AG08395 (cell line): Measurements from ENCODE around the gene HAX1.
A peak's percentile ranks its signal among the peaks of the same experiment; 100 is the strongest.
"Not testable (repeated sequence)": the region's sequence is repeated elsewhere in the genome, so short reads cannot be mapped to it uniquely, and the experiment has no call there.

ENCODE experiments used
- DNase-seq: peaks from one replicate; pipeline ENCODE4 v3.0.0; 2012; ENCODE audit warnings: mixed read lengths, low spot score

The HAX1 gene

GRCh38 chr1:154272217-154272998 lies at the start of gene HAX1:
Gene HAX1, plus strand, starts transcription at chr1:154272629. Its CDS starts 95 bp downstream, at chr1:154272724.
- DNase-seq = peak; percentile 97

- DNase-seq = no peak
These were observed 49.5 kb upstream of the HAX1 start for GRCh38 chr1:154222918-154223317.

GRCh38 chr1:154223621-154224020 lies 48.8 kb upstream of the HAX1 start:
- no peak for DNase-seq

GRCh38 chr1:154225370-154225769 lies 47.1 kb upstream of the HAX1 start:
- no peak for DNase-seq

GRCh38 chr1:154231112-154231511 lies 41.3 kb upstream of the HAX1 start:
- DNase-seq = not testable (repeated sequence)

GRCh38 chr1:154233127-154233526 lies 39.3 kb upstream of the HAX1 start:
- not testable (repeated sequence) for DNase-seq

GRCh38 chr1:154236855-154237254 lies 35.6 kb upstream of the HAX1 start:
- DNase-seq = no peak

GRCh38 chr1:154237435-154237834 lies 35.0 kb upstream of the HAX1 start:
- no peak for DNase-seq

- DNase-seq = no peak
These were observed 34.4 kb upstream of the HAX1 start for GRCh38 chr1:154237880-154238506.

GRCh38 chr1:154239491-154239890 lies 32.9 kb upstream of the HAX1 start:
- DNase-seq = no peak

GRCh38 chr1:154240294-154240833 lies 32.1 kb upstream of the HAX1 start:
- no peak for DNase-seq

GRCh38 chr1:154241703-154242351 lies 30.6 kb upstream of the HAX1 start:
- no peak for DNase-seq

GRCh38 chr1:154253671-154254070 lies 18.8 kb upstream of the HAX1 start:
- no peak for DNase-seq

GRCh38 chr1:154256686-154257085 lies 15.7 kb upstream of the HAX1 start:
- no peak for DNase-seq

GRCh38 chr1:154258784-154259183 lies 13.6 kb upstream of the HAX1 start:
- DNase-seq = no peak

- DNase-seq = no peak
These were observed 12.3 kb upstream of the HAX1 start for GRCh38 chr1:154260127-154260526.

GRCh38 chr1:154263465-154264332 lies 8.7 kb upstream of the HAX1 start:
- no peak for DNase-seq

GRCh38 chr1:154264454-154264853 lies 8.0 kb upstream of the HAX1 start:
- DNase-seq = no peak

- DNase-seq = no peak
These were observed 6.8 kb upstream of the HAX1 start for GRCh38 chr1:154265586-154265985.

GRCh38 chr1:154270833-154271232 lies 1.6 kb upstream of the HAX1 start:
- no peak for DNase-seq

- DNase-seq = no peak
These were observed 652 bp downstream of the HAX1 start for GRCh38 chr1:154272999-154273563.

- DNase-seq = no peak
These were observed 4.4 kb downstream of the HAX1 start for GRCh38 chr1:154276797-154277196.
